HG03565 (cell line): ENCODE data around the gene CLEC7A.

Experiments
- ATAC-seq: cut with Tn5 transposase; IDR thresholded peaks from one replicate; pipeline ENCODE4 v1.9.1; 2021; ENCODE audit warnings: mild to moderate bottlenecking, moderate library complexity; ENCODE audit not compliant: unreplicated experiment

CLEC7A gene

GRCh38 chr12:10130042-10130441, at the start of gene CLEC7A:
Gene CLEC7A (minus strand): TSS chr12:10130199. CDS start chr12:10130082, 117 bp downstream.
- peak; percentile 72 for ATAC-seq

GRCh38 chr12:10179776-10180181, 49.8 kb upstream of the CLEC7A start:
- ATAC-seq: no peak

GRCh38 chr12:10178821-10179220, 48.8 kb upstream of the CLEC7A start, which contains the start of gene TMEM52B:
Gene TMEM52B (plus strand): TSS chr12:10179032. CDS start chr12:10179575, 543 bp downstream.
- ATAC-seq: no peak

GRCh38 chr12:10175846-10176636, 46.0 kb upstream of the CLEC7A start:
- ATAC-seq: no peak

GRCh38 chr12:10174986-10175614, 45.1 kb upstream of the CLEC7A start:
- no peak for ATAC-seq

GRCh38 chr12:10171973-10172728, 42.2 kb upstream of the CLEC7A start, which contains the start of gene OLR1:
Gene OLR1 (minus strand): TSS chr12:10172132. CDS start chr12:10172077, 55 bp downstream.
- no peak for ATAC-seq

- no peak for ATAC-seq
Measured at GRCh38 chr12:10170216-10170615, 40.2 kb upstream of the CLEC7A start.

- ATAC-seq: no peak
Measured at GRCh38 chr12:10169104-10169503, 39.1 kb upstream of the CLEC7A start.

GRCh38 chr12:10167599-10167998, 37.6 kb upstream of the CLEC7A start:
- ATAC-seq: no peak

GRCh38 chr12:10165421-10165820, 35.4 kb upstream of the CLEC7A start:
- no peak for ATAC-seq

GRCh38 chr12:10163084-10163483, 33.1 kb upstream of the CLEC7A start:
- no peak for ATAC-seq

GRCh38 chr12:10160617-10161385, 30.8 kb upstream of the CLEC7A start:
- ATAC-seq: no peak

- no peak for ATAC-seq
Measured at GRCh38 chr12:10159280-10159679, 29.3 kb upstream of the CLEC7A start.

GRCh38 chr12:10158406-10158805, 28.4 kb upstream of the CLEC7A start:
- no peak for ATAC-seq

- ATAC-seq: no peak
Measured at GRCh38 chr12:10155966-10156365, 26.0 kb upstream of the CLEC7A start.

GRCh38 chr12:10154145-10154496, 24.1 kb upstream of the CLEC7A start:
- ATAC-seq: no peak

- ATAC-seq: peak; percentile 57
Measured at GRCh38 chr12:10153271-10154144, 23.5 kb upstream of the CLEC7A start.

GRCh38 chr12:10151621-10152020, 21.6 kb upstream of the CLEC7A start:
- no peak for ATAC-seq

GRCh38 chr12:10147714-10148403, 17.9 kb upstream of the CLEC7A start:
- peak; percentile 61 for ATAC-seq
